Measurements from ENCODE around the gene HSF4. TPM values are rescaled to one million over a fixed set of nuclear protein-coding genes. Genes with fewer than 3 reads are reported as not detected.

The HSF4 gene
- total RNA-seq, 1 donor from 2014 or later: 3.7 TPM

DNA sequence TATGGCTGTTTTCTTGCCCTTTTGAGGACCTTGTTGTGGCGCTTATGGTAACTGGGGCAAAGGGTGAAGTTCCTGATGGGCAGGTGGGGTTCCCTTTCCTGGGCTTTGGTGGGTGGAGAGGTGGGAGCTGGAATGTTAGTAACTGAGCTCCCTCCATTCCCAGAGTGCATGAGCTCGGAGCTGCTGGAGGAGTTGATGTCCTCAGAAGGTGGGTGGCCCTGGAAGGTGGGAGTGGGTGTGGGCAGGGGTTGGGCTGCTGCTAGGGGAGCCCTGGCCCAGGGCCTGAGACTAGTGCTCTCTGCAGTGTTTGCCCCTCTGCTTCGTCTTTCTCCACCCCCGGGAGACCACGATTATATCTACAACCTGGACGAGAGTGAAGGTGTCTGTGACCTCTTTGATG is 33.2 kb downstream of the HSF4 start:
- DNase-seq (ENCODE audit: low spot score in 2 of 2) (no peak), FAIRE-seq (no peak)

DNA sequence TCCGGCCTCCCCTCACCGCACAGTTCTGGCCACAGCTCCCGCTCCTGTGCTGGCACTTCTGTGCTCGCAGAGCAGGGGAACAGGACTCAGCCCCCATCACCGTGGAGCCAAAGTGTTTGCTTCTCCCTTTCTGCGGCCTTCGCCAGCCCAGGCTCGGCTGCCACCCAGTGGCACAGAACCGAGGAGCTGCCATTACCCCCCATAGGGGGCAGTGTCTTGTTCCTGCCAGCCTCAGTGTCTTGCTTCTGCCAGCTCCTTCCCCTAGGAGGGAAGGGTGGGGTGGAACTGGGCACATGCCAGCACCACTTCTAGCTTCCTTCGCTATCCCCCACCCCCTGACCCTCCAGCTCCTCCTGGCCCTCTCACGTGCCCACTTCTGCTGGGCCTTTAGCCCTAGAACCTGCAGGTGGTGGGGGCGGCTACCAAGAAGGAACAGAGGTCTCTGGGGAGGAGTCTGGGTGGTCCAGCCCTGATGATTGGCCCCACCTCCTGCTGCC is 33.7 kb downstream of the HSF4 start:
- FAIRE-seq: no peak
- peak; percentile 78 to 83 for DNase-seq (ENCODE audit: low spot score in 2 of 2)

DNA sequence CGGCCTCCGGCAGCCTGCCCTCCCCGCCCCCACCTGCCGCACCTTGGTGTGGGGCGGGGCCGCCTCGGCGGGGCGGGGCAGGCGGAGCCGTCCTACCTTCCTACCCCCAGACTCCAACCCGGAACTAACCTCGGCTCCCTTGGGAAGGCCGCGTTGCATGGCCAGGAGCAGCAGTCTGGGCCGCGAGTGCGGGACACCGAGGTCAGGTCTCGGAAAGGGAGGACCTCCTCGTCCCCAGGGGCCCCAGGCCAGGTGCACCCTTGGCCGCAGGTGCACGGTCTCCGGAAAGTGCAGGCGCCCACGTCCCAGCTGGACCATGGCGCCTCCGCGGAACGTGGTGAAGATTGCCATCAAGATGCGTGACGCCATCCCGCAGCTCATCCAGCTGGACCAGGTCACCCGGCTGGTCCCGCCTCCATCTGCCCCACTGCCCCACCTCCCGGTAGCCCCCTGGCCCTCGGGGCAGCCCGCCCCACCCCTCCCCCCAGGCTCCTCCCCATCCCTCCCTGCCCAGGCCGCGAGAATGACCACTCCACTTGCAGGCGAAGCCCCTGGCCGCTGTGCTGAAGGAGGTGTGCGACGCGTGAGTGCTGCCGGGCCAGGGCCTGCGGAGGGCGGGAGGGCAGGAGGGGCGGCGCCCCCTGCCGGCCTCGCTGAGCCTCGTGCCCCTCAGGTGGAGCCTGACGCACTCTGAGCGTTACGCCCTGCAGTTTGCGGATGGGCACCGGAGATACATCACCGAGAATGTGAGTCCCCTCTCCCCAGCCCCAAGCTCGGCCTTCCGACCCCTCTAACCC is 34.7 kb downstream of the HSF4 start, which contains the start of gene ELMO3:
Gene ELMO3 (plus strand): TSS at position 121 of the 797 bp plus-strand sequence. CDS start 196 bp downstream, at position 317.
- DNase-seq (ENCODE audit: low spot score in 2 of 2) (peak; percentile 56 to 63), FAIRE-seq (no peak)

- no peak for FAIRE-seq
- no peak for DNase-seq (ENCODE audit: low spot score in 2 of 2)
Measured at GRCh38 chr16:67199808-67200198, 35.3 kb downstream of the HSF4 start.

GRCh38 chr16:67200491-67200890 is 35.9 kb downstream of the HSF4 start:
- FAIRE-seq (no peak), DNase-seq (ENCODE audit: low spot score in 2 of 2) (no peak)

DNA sequence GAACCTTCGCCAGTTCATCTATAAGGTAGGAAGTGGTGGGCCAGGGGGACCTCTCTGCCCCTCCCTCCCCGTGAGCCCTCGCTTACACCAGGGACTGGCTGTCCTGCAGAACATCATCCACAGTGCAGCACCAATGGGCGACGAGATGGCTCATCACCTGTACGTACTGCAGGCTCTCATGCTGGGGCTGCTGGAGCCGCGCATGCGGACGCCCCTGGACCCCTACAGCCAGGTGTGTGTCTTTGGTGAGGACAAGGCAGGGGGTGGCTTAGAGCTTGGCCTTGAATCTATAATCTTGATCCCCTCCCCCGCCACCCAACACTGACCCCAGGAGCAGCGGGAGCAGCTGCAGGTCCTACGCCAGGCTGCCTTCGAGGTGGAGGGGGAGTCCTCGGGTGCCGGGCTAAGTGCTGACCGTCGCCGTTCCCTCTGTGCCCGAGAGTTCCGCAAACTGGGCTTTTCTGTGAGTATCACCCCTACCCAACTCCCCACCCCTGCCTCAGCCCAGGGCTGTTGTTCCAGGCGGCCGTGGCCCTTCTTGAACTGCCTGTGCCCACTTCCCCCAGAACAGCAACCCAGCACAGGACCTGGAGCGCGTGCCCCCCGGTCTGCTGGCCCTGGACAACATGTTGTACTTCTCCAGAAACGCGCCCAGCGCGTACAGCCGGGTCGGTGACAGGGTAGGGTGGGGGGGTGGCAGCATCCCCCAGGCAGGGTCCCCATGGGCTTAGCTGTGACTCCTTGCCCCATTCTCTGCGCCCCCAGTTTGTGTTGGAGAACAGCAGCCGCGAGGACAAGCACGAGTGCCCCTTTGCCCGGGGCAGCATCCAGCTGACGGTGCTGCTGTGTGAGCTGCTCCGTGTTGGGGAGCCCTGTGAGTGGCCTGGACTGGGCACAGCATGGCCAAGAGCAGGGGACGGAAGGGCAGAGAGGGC is 37.1 kb downstream of the HSF4 start:
- FAIRE-seq: no peak
- DNase-seq (ENCODE audit: low spot score in 2 of 2): no peak

- DNase-seq (ENCODE audit: low spot score in 2 of 2) (no peak), FAIRE-seq (no peak)
Measured at GRCh38 chr16:67202426-67202825, 37.9 kb downstream of the HSF4 start.

DNA sequence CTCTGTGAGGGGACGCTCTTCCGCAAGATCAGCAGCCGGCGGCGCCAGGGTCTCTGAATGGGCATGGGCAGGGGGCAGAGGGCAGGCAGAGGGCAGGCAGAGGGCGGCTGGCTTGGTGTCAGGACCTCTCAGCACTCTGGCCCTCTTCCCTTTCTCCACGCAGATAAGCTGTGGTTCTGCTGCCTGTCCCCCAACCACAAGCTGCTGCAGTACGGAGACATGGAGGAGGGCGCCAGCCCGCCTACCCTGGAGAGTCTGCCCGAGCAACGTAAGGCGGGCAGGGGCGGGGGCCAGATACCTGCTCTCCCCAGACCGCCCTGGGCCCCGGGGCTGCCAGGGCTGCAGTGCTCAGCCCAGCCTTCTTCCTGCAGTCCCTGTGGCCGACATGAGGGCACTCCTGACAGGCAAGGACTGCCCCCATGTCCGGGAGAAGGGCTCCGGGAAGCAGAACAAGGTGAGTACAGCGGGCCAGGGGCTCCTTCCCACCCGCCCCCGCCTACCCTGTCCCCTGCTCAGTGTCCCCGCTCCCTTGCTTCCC is 38.5 kb downstream of the HSF4 start:
- DNase-seq (ENCODE audit: low spot score in 2 of 2): no peak
- FAIRE-seq: no peak

DNA sequence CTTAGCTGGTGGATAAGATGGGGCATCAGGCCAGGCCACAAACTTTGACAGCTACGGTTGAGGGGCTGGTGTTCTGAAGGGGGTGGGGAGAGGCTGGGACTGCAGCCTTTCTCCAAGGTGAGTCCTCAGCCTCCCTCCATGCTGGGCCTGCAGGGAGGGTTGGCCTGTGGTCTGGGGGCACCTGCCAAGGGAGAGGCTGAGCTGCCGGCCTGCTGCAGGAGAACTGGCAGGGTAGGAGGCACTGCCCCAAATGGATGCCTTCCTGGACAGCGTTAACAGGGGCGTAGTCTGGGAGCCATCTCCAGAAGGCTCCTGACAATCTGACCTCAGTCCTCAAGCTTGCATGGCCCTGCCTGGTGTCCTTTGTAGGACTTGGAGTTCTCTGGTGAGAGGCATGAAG is 39.5 kb downstream of the HSF4 start:
- FAIRE-seq: no peak
- no peak for DNase-seq (ENCODE audit: low spot score in 2 of 2)

GRCh38 chr16:67206129-67206837 is 41.7 kb downstream of the HSF4 start:
- DNase-seq (ENCODE audit: low spot score in 2 of 2): no peak
- no peak for FAIRE-seq

DNA sequence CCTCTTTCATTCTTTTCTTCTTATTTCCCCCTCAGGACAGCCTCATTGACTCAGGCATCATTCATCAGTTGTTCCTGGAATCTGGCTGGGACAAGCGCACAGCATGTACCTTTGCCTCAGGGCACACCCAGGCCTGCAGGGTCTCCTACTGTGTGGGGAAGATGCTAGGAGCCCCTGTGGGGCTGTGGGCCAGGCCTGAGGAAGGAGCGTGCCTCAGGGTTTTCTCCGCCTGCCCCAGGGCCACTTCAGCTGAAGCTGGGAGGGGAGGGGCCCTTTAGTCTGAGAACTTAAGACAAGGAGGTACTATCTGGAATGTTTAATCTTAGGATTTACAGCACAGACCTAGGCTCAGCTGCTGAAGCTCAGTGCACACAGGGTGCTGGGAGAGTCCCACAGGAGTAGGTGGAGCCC is 42.3 kb downstream of the HSF4 start:
- FAIRE-seq: no peak

GRCh38 chr16:67207249-67208091 is 42.9 kb downstream of the HSF4 start:
- DNase-seq (ENCODE audit: low spot score in 2 of 2): no peak
- no peak for FAIRE-seq

More for the DNA sequence above, 42.3 kb downstream of the HSF4 start:
- DNase-seq (ENCODE audit: low spot score in 2 of 2): no peak

- FAIRE-seq: no peak
- DNase-seq (ENCODE audit: low spot score in 2 of 2): no peak
Measured at GRCh38 chr16:67208154-67208896, 43.8 kb downstream of the HSF4 start.

DNA sequence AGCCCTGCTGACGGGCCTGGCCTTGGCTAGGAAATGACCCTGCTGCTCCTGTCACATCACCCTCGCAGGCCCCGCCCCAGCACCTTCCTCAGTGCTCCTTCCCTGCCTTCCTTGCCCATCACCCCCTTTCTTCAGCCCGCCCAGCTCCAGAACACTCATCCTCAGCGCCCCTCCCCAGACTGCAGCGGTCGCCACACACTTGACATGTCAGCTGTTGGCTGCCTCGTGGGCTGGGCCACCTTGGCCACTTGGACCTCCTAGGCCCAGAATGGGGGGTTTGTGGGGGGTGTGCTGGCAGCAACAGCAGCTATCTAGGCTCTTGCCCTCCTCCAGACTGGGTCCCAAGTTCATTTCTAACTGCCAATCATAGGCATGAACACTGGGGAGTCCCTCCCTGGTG is 45.0 kb downstream of the HSF4 start:
- DNase-seq (ENCODE audit: low spot score in 2 of 2) (no peak), FAIRE-seq (no peak)

DNA sequence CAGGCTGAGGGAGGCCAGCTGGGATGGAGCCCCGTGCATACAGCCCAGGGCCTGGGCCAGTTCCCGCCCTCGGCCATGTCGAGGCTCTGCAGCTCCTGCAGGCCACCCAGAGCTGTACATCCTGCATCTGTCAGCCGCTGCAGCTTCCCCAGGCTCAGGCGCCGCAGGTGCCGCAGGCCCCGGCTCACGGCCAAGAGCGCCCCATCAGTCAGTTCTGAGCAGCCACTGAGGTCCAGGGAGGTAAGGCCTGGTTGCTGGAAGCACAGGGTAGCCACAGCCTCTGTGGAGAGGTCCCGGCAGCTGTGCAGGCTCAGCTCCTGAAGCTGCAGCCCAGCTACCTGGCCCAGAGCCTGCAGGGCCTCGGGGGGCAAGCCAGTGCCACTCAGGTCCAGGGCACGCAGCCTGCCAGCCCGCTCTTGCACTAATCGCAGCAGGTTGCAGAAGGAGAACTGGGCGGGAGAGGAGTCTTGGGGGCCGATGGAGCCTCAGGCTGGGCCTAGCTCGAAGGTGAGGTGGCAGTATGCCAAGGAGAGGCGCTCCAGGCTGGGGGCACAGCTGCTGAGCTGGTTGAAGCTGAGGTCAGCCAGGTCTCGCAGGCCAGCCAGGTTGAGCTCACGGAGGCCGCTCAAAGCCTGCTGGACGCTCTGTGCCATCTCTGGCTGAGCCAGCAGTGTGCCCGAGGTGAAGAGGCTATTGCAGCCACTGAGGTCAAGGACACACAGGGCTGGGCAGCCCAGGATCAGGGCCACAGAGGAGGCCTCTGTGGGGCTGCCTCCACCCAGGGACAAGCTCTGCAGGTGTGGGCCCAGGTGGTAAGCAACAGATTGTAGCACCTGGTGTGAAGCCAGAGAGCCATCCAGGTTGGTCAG is 45.8 kb downstream of the HSF4 start:
- DNase-seq (ENCODE audit: low spot score in 2 of 2) (no peak), FAIRE-seq (no peak)

DNA sequence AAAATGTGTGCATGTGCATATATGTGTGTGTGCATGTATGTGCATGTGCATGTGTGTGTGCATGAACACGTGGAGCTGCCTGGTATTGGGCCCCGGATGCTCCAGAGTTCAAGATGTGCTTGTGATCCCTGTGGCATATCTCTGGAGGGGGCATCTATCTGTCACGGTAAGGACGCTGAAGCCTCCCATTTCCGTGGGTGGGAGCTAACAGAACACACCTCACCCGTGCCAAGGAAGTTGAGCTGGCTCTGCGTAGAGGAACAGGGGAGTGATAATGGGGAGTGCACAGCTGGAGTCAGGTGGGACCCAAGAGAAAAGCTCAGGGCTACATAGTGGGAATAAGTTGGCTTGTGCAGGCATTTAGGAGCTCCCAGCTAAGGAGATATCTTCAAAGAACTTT is 47.1 kb downstream of the HSF4 start:
- DNase-seq (ENCODE audit: low spot score in 2 of 2) (no peak), FAIRE-seq (no peak)

DNA sequence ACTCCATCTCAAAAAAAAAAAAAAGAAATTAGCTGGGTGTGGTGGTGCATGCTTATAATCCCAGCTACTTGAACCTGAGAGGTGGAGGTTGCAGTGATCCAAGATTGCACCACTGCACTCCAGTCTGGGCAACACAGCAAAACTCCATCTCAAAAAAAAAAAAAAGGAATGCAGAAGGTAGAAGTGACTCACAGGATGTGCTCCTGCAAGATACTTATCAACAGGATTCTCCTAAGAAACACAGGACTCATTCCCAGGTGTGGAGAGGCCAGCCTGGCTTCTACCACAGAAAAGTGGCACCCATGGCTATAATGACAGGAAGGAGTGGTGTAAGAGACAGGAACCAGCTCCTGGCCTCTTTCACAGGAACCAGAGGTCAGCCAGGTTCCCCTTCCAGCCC is 48.2 kb downstream of the HSF4 start:
- FAIRE-seq: no peak

More for the DNA sequence above, 48.2 kb downstream of the HSF4 start:
- DNase-seq (ENCODE audit: low spot score in 2 of 2): no peak

Data from frontal cortex (tissue), 4 donors.